GM18508 (cell line): Measurements from ENCODE around the gene SEC24B.
A peak's percentile ranks its signal among the peaks of the same experiment; 100 is the strongest.

Source experiments
- ATAC-seq: cut with Tn5 transposase; IDR thresholded peaks from one replicate; pipeline ENCODE4 v1.9.1; 2021; ENCODE audit warnings: moderate number of reproducible peaks; ENCODE audit not compliant: insufficient read depth, unreplicated experiment

The SEC24B gene

GRCh38 chr4:109433205-109434006 lies at the start of gene SEC24B:
Gene SEC24B, plus strand, starts transcription at chr4:109433815. Its CDS starts 55 bp downstream, at chr4:109433870.
- peak; percentile 69 for ATAC-seq

- no peak for ATAC-seq
Observed at GRCh38 chr4:109383823-109384222, 49.8 kb upstream of the SEC24B start.

GRCh38 chr4:109385260-109385659 lies 48.4 kb upstream of the SEC24B start:
- no peak for ATAC-seq

- peak; percentile 50 for ATAC-seq
Observed at GRCh38 chr4:109389369-109390114, 44.1 kb upstream of the SEC24B start.

GRCh38 chr4:109390115-109390768 lies 43.4 kb upstream of the SEC24B start:
- ATAC-seq, result no peak

GRCh38 chr4:109395694-109396093 lies 37.9 kb upstream of the SEC24B start:
- ATAC-seq, result no peak

- no peak for ATAC-seq
Observed at GRCh38 chr4:109398928-109399327, 34.7 kb upstream of the SEC24B start.

- peak; percentile 79 for ATAC-seq
Observed at GRCh38 chr4:109406337-109406931, 27.2 kb upstream of the SEC24B start.

GRCh38 chr4:109407027-109407737 lies 26.4 kb upstream of the SEC24B start:
- no peak for ATAC-seq

- no peak for ATAC-seq
Observed at GRCh38 chr4:109408711-109409110, 24.9 kb upstream of the SEC24B start.

GRCh38 chr4:109410226-109410625 lies 23.4 kb upstream of the SEC24B start:
- no peak for ATAC-seq

GRCh38 chr4:109410776-109411175 lies 22.8 kb upstream of the SEC24B start:
- no peak for ATAC-seq

- no peak for ATAC-seq
Observed at GRCh38 chr4:109411964-109412363, 21.7 kb upstream of the SEC24B start.

GRCh38 chr4:109412776-109413175 lies 20.8 kb upstream of the SEC24B start:
- ATAC-seq, result no peak

GRCh38 chr4:109414938-109415337 lies 18.7 kb upstream of the SEC24B start:
- ATAC-seq, result no peak

- ATAC-seq, result no peak
Observed at GRCh38 chr4:109418588-109418987, 15.0 kb upstream of the SEC24B start.

- ATAC-seq, result no peak
Observed at GRCh38 chr4:109419679-109420078, 13.9 kb upstream of the SEC24B start.

GRCh38 chr4:109424093-109424841 lies 9.3 kb upstream of the SEC24B start:
- no peak for ATAC-seq

- no peak for ATAC-seq
Observed at GRCh38 chr4:109425405-109425804, 8.2 kb upstream of the SEC24B start.
